Caco-2 (cell line): ENCODE data around the gene GSTA2. TPM values are rescaled to one million over a fixed set of nuclear protein-coding genes. Genes with fewer than 3 reads are reported as not detected.
"Not testable (repeated sequence)": the region's sequence is repeated elsewhere in the genome, so short reads cannot be mapped to it uniquely, and the experiment has no call there.

Source experiments
- BruUV-seq: library from RNA; stranded (reverse); fragments of 400-500 nt; replicated peaks from 2 replicates; lab custom pipeline; 2021; lab: Mats Ljungman, UMichigan
- CTCF ChIA-PET: fragments of 300-600 bp; sonication (Branson Sonifier 250); formaldehyde crosslinking; loops from one replicate; lab custom pipeline; 2022; ENCODE audit warnings: antibody characterized with exemption; lab: Charles Lee
- POLR2A ChIA-PET: fragments of 300-600 bp; sonication (Branson Sonifier 250); formaldehyde crosslinking; loops from one replicate; lab custom pipeline; 2022; ENCODE audit warnings: antibody characterized with exemption; lab: Charles Lee
- DNase-seq, 2 experiments: peaks; one replicate each; pipeline versions ENCODE4 v3.0.0 to v3.0.0-alpha.2; 2020 to 2022
- H3K27me3 ChIP-seq: replicated peaks from 2 replicates; pipeline ENCODE4 v1.6.0; 2011; ENCODE audit warnings: low read length; ENCODE audit not compliant: control insufficient read depth, insufficient read depth
- H3K36me3 ChIP-seq: 2 replicates; pipeline ENCODE4 v1.5.1; 2011; ENCODE audit warnings: low read length; ENCODE audit not compliant: control insufficient read depth, insufficient read depth
- H3K4me1 ChIP-seq: fragments of 250-450 bp; sonication (Bioruptor Pico); 2 replicates; pipeline ENCODE4 v1.5.1; 2020; ENCODE audit warnings: mild to moderate bottlenecking
- H3K4me3 ChIP-seq: 2 replicates; pipeline ENCODE4 v1.5.1; 2011; ENCODE audit warnings: low read depth, mild to moderate bottlenecking, control low read depth, low read length
- H3K9me3 ChIP-seq: fragments of 250-450 bp; sonication (Bioruptor Pico); 2 replicates; pipeline ENCODE4 v1.5.1; 2020; ENCODE audit warnings: mild to moderate bottlenecking, moderate library complexity
- H3K27ac Mint-ChIP-seq: one replicate; pipeline ENCODE4 v1.8.0; 2022; ENCODE audit warnings: mixed read lengths; ENCODE audit not compliant: unreplicated experiment
- H3K27me3 Mint-ChIP-seq: one replicate; pipeline ENCODE4 v1.8.0; 2022; ENCODE audit warnings: mixed read lengths; ENCODE audit not compliant: insufficient read depth, unreplicated experiment
- H3K36me3 Mint-ChIP-seq: one replicate; pipeline ENCODE4 v1.8.0; 2022; ENCODE audit warnings: mild to moderate bottlenecking, mixed read lengths; ENCODE audit not compliant: insufficient read depth, unreplicated experiment
- H3K4me1 Mint-ChIP-seq: one replicate; pipeline ENCODE4 v1.8.0; 2022; ENCODE audit warnings: low read depth, mixed read lengths; ENCODE audit not compliant: unreplicated experiment
- H3K4me3 Mint-ChIP-seq: one replicate; pipeline ENCODE4 v1.8.0; 2022; ENCODE audit warnings: mild to moderate bottlenecking, moderate library complexity, mixed read lengths; ENCODE audit not compliant: unreplicated experiment
- H3K9me3 Mint-ChIP-seq: one replicate; pipeline ENCODE4 v1.8.0; 2022; ENCODE audit warnings: mixed read lengths; ENCODE audit not compliant: unreplicated experiment
- CTCF ChIP-seq, 2 experiments: fragments of 200-600 bp in 1 of 2; IDR thresholded peaks; 1 replicate in 1 of 2; 2 replicates in 1 of 2; pipeline versions ENCODE4 v1.5.1 to v1.8.0; 2011 to 2022; ENCODE audit warnings: antibody characterized with exemption in 1 of 2, control low read depth in 1 of 2, inconsistent platforms in 1 of 2, low read depth in 1 of 2, low read length in 1 of 2, mild to moderate bottlenecking in 1 of 2, moderate library complexity in 1 of 2; ENCODE audit not compliant: insufficient read depth in 1 of 2, severe bottlenecking in 1 of 2, unreplicated experiment in 1 of 2
- intact Hi-C: fragments of 100-400 bp; cut with micrococcal nuclease; formaldehyde crosslinking; loops from one replicate; pipeline ENCODE4 v1.10.0; 2022; ENCODE audit not compliant: unreplicated experiment
- total RNA-seq: library from RNA; stranded (reverse); gene quantifications from 2 replicates; pipeline ENCODE4 v1.2.3, GENCODE V29; 2022

Gene GSTA2
- total RNA-seq, 1 experiment from 2014 or later = 65.4 TPM

GRCh38 chr6:52724042-52724405, 39.3 kb downstream of the GSTA2 start:
- peaks cover 49% of the 10 kb centered on the region for H3K4me1 Mint-ChIP-seq
- H3K9me3 Mint-ChIP-seq = peaks cover 25% of the 10 kb centered on the region
- H3K4me3 ChIP-seq = no peak overlapping the region
- H3K4me1 ChIP-seq = peaks cover 54% of the 10 kb centered on the region
- ChIA-PET CTCF (interaction anchor here (0.7 to 2.8 kb wide), 5 partner anchors 15 to 955 kb away, joined by 3 to 23 read pairs (median 3); partner anchors contain the start of gene GSTA2), POLR2A (interaction anchor here (1.1 kb wide), 1 partner anchor 21 kb away, joined by 3 read pairs; no protein-coding TSS in a partner anchor)
- no peaks in the 10 kb centered on the region for H3K36me3 ChIP-seq
- intact Hi-C loops = loop anchor here (1.0 to 2.0 kb wide), 4 partner anchors 53 to 910 kb away; partner anchors contain the start of genes GSTA1, GSTA4 and TMEM14A
- TF ChIP-seq CTCF (IDR thresholded peaks at IDR 0.05; ENCODE audit: insufficient read depth in 1 of 2, low read depth in 1 of 2, low read length in 1 of 2, severe bottlenecking in 1 of 2, unreplicated experiment in 1 of 2) = no peak
- no peaks in the 10 kb centered on the region for H3K27me3 Mint-ChIP-seq
- peak overlapping the region; percentile 76 for H3K4me3 Mint-ChIP-seq
- no peaks in the 10 kb centered on the region for H3K27me3 ChIP-seq
- H3K27ac Mint-ChIP-seq = peak overlapping the region; percentile 97
- H3K9me3 ChIP-seq = no peaks in the 10 kb centered on the region
- H3K36me3 Mint-ChIP-seq = peaks cover 17% of the 10 kb centered on the region
- DNase-seq = no peak
- no TSS peak for BruUV-seq

- CTCF ChIA-PET = no interaction called here
- BruUV-seq = no TSS peak
Observed at GRCh38 chr6:52720321-52720720, 43.0 kb downstream of the GSTA2 start.

GRCh38 chr6:52718550-52718949, 44.7 kb downstream of the GSTA2 start:
- Histone ChIP-seq H3K9me3 (no peaks in the 10 kb centered on the region), H3K27me3 (no peaks in the 10 kb centered on the region), H3K36me3 (no peaks in the 10 kb centered on the region; the same call in 1 of the 2 replicates), H3K4me1 (peaks cover 6% of the 10 kb centered on the region; the same call in 1 of the 2 replicates), H3K4me3 (no peak overlapping the region)
- intact Hi-C loops = no loop called here
- Mint-ChIP-seq H3K27ac (no peak overlapping the region), H3K9me3 (peaks cover 25% of the 10 kb centered on the region), H3K4me3 (no peak overlapping the region), H3K27me3 (no peaks in the 10 kb centered on the region), H3K4me1 (peaks cover 14% of the 10 kb centered on the region), H3K36me3 (no peaks in the 10 kb centered on the region)
- CTCF ChIA-PET = no interaction called here
- POLR2A ChIA-PET = no interaction called here
- DNase-seq = no peak
- no peak for TF ChIP-seq CTCF (IDR thresholded peaks at IDR 0.05; ENCODE audit: insufficient read depth in 1 of 2, low read depth in 1 of 2, low read length in 1 of 2, severe bottlenecking in 1 of 2, unreplicated experiment in 1 of 2)
- BruUV-seq = no TSS peak

More at GRCh38 chr6:52720321-52720720, 43.0 kb downstream of the GSTA2 start:
- H3K27ac Mint-ChIP-seq = no peak overlapping the region
- POLR2A ChIA-PET = no interaction called here
- Histone ChIP-seq H3K4me3 (no peak overlapping the region), H3K36me3 (no peaks in the 10 kb centered on the region; the same call in 1 of the 2 replicates), H3K9me3 (no peaks in the 10 kb centered on the region), H3K27me3 (no peaks in the 10 kb centered on the region), H3K4me1 (peaks cover 24% of the 10 kb centered on the region)
- H3K9me3 Mint-ChIP-seq = peaks cover 25% of the 10 kb centered on the region
- TF ChIP-seq CTCF (IDR thresholded peaks at IDR 0.05; ENCODE audit: insufficient read depth in 1 of 2, low read depth in 1 of 2, low read length in 1 of 2, severe bottlenecking in 1 of 2, unreplicated experiment in 1 of 2) = no peak
- no peak for DNase-seq
- H3K36me3 Mint-ChIP-seq = peaks cover 2% of the 10 kb centered on the region
- H3K27me3 Mint-ChIP-seq = no peaks in the 10 kb centered on the region
- intact Hi-C loops = no loop called here
- H3K4me1 Mint-ChIP-seq = peaks cover 30% of the 10 kb centered on the region
- H3K4me3 Mint-ChIP-seq = no peak overlapping the region

GRCh38 chr6:52714761-52715160, 48.5 kb downstream of the GSTA2 start:
- DNase-seq, H3K4me1 ChIP-seq, H3K4me3 Mint-ChIP-seq, H3K4me3 ChIP-seq, H3K27ac Mint-ChIP-seq, H3K27me3 ChIP-seq, H3K9me3 Mint-ChIP-seq, H3K27me3 Mint-ChIP-seq, POLR2A ChIA-PET, H3K4me1 Mint-ChIP-seq, intact Hi-C loops, BruUV-seq, H3K9me3 ChIP-seq, CTCF ChIA-PET, H3K36me3 ChIP-seq, H3K36me3 Mint-ChIP-seq: not testable (repeated sequence)
